Chondrocyte (in vitro differentiated cells): ENCODE results near the gene LYAR. TPM values are rescaled to one million over a fixed set of nuclear protein-coding genes. Genes with fewer than 3 reads are reported as not detected.

Experiments
- DNase-seq: peaks from one replicate; pipeline ENCODE4 v3.0.0; 2021; ENCODE audit warnings: mixed read lengths, low spot score
- H3K27ac Mint-ChIP-seq: one replicate; pipeline ENCODE4 v1.8.0; 2021; ENCODE audit warnings: mild to moderate bottlenecking, moderate library complexity, mixed read lengths; ENCODE audit not compliant: unreplicated experiment
- H3K27me3 Mint-ChIP-seq: 2 replicates; pipeline ENCODE4 v1.8.0; 2021; ENCODE audit warnings: low read depth, mixed read lengths
- H3K36me3 Mint-ChIP-seq: 2 replicates; pipeline ENCODE4 v1.8.0; 2021; ENCODE audit warnings: low read depth, mixed read lengths
- H3K4me1 Mint-ChIP-seq: 2 replicates; pipeline ENCODE4 v1.8.0; 2021; ENCODE audit warnings: low read depth, mild to moderate bottlenecking, mixed read lengths
- H3K4me3 Mint-ChIP-seq: one replicate; pipeline ENCODE4 v1.8.0; 2021; ENCODE audit warnings: mild to moderate bottlenecking, moderate library complexity, mixed read lengths; ENCODE audit not compliant: unreplicated experiment
- H3K9me3 Mint-ChIP-seq: 2 replicates; pipeline ENCODE4 v1.8.0; 2021; ENCODE audit warnings: low read depth, mixed read lengths
- total RNA-seq: library from RNA; stranded (reverse); gene quantifications from 3 replicates; pipeline ENCODE4 v1.2.1, GENCODE V29; 2021
- TF ChIP-seq, protein P1 (sequence below): fragments of 200-600 bp; sonication (generic); IDR thresholded peaks from 2 replicates; pipeline ENCODE4 v1.5.0; 2021; ENCODE audit warnings: antibody characterized with exemption, mild to moderate bottlenecking, moderate library complexity

Gene LYAR
- total RNA-seq, 1 donor from 2014 or later: 6.6 TPM

GRCh38 chr4:4274226-4274625 is 15.7 kb downstream of the LYAR start:
- Mint-ChIP-seq H3K4me3 (no peak overlapping the region), H3K36me3 (peaks cover 26% of the 10 kb centered on the region), H3K27ac (no peak overlapping the region)

DNA sequence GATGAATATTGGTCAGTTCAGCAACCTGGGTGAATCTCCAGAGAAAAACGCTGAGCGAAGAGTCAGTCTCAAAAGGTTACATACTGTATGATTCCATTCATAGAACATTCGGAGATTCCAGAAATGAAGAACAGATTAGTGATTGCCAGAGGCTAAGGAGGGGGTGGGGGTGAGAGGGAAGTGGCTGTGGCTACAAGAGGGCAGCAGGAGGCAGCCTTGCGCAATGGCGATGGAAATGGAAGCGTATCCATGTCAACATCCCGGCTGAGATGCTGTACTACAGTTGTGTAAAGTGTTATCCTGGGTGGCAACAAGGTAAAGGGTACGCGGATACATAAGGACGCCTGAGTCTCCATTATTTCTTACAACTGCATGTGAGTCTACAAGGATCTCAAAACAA is 18.0 kb downstream of the LYAR start:
- H3K36me3 Mint-ChIP-seq: peaks cover 22% of the 10 kb centered on the region
- TF ChIP-seq, protein P1, sequence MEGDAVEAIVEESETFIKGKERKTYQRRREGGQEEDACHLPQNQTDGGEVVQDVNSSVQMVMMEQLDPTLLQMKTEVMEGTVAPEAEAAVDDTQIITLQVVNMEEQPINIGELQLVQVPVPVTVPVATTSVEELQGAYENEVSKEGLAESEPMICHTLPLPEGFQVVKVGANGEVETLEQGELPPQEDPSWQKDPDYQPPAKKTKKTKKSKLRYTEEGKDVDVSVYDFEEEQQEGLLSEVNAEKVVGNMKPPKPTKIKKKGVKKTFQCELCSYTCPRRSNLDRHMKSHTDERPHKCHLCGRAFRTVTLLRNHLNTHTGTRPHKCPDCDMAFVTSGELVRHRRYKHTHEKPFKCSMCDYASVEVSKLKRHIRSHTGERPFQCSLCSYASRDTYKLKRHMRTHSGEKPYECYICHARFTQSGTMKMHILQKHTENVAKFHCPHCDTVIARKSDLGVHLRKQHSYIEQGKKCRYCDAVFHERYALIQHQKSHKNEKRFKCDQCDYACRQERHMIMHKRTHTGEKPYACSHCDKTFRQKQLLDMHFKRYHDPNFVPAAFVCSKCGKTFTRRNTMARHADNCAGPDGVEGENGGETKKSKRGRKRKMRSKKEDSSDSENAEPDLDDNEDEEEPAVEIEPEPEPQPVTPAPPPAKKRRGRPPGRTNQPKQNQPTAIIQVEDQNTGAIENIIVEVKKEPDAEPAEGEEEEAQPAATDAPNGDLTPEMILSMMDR: no peak

More at GRCh38 chr4:4274226-4274625, 15.7 kb downstream of the LYAR start:
- TF ChIP-seq, protein P1: no peak
- no peaks in the 10 kb centered on the region for H3K9me3 Mint-ChIP-seq
- DNase-seq: no peak
- no peaks in the 10 kb centered on the region for H3K27me3 Mint-ChIP-seq
- H3K4me1 Mint-ChIP-seq: peaks cover 3% of the 10 kb centered on the region

GRCh38 chr4:4270529-4270928 is 19.4 kb downstream of the LYAR start:
- peaks cover 3% of the 10 kb centered on the region for H3K4me1 Mint-ChIP-seq
- no peak overlapping the region for H3K4me3 Mint-ChIP-seq
- H3K27me3 Mint-ChIP-seq: no peaks in the 10 kb centered on the region
- no peak for DNase-seq
- peak overlapping the region; percentile 20 for H3K27ac Mint-ChIP-seq
- H3K36me3 Mint-ChIP-seq: peaks cover 22% of the 10 kb centered on the region
- TF ChIP-seq, protein P1: no peak
- no peaks in the 10 kb centered on the region for H3K9me3 Mint-ChIP-seq

More for the DNA sequence above, 18.0 kb downstream of the LYAR start:
- no peaks in the 10 kb centered on the region for H3K9me3 Mint-ChIP-seq
- H3K4me3 Mint-ChIP-seq: no peak overlapping the region
- H3K4me1 Mint-ChIP-seq: peaks cover 3% of the 10 kb centered on the region
- no peak for DNase-seq
- H3K27me3 Mint-ChIP-seq: no peaks in the 10 kb centered on the region
- H3K27ac Mint-ChIP-seq: no peak overlapping the region

GRCh38 chr4:4269856-4270255 is 20.1 kb downstream of the LYAR start:
- Mint-ChIP-seq H3K27me3 (no peaks in the 10 kb centered on the region), H3K4me3 (no peak overlapping the region), H3K9me3 (no peaks in the 10 kb centered on the region), H3K36me3 (peaks cover 22% of the 10 kb centered on the region), H3K27ac (no peak overlapping the region), H3K4me1 (peaks cover 3% of the 10 kb centered on the region)
- TF ChIP-seq, protein P1: no peak
- DNase-seq: no peak

DNA sequence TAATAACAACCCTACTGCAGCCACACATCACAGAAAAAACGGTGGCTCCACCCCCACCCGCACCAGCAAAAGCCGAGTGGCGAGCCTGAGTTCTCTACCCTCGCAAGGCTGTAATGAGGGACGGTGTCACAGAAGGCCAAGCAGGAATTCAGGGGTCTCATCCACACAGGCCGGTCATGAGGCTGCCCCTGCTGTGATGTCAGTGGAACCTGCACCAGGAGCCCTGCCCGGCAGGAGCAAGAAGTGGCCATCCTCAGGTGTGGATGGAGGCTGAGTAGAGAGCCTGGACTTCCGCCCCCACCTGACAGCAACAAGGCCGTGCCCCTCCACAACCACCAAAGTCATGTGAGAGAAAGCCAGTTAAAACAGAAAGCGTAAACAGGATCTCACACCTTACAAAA is 20.6 kb downstream of the LYAR start:
- Mint-ChIP-seq H3K36me3 (peaks cover 20% of the 10 kb centered on the region), H3K4me3 (no peak overlapping the region)

More for the DNA sequence above, 20.6 kb downstream of the LYAR start:
- DNase-seq: no peak
- peaks cover 3% of the 10 kb centered on the region for H3K4me1 Mint-ChIP-seq
- no peak overlapping the region for H3K27ac Mint-ChIP-seq
- TF ChIP-seq, protein P1: no peak
- H3K27me3 Mint-ChIP-seq: no peaks in the 10 kb centered on the region
- H3K9me3 Mint-ChIP-seq: no peaks in the 10 kb centered on the region
